Measurements from ENCODE around the gene ZNF787.

The ZNF787 gene

GRCh38 chr19:56115490-56115889 lies 5.6 kb downstream of the ZNF787 start:
- H2AFZ ChIP-seq (ENCODE audit: low read depth, low read length), result no peak overlapping the region
- H3K79me2 ChIP-seq (ENCODE audit: insufficient read depth, low read length), result peaks cover 95% of the 10 kb centered on the region
- peaks cover 70% of the 10 kb centered on the region for H4K20me1 ChIP-seq (ENCODE audit: insufficient read depth, low read length)
- no peaks in the 10 kb centered on the region for H3K27me3 ChIP-seq (ENCODE audit: insufficient read depth, low read length, poor library complexity)
- peaks cover 10% of the 10 kb centered on the region; the same call in 1 of the 2 replicates for H3K36me3 ChIP-seq (ENCODE audit: insufficient read depth, low read length)
- no peak for TF ChIP-seq EZH2 (IDR thresholded peaks at IDR 0.05; ENCODE audit: borderline replicate concordance, low read depth, low read length, severe bottlenecking)
- TF ChIP-seq, protein P1, sequence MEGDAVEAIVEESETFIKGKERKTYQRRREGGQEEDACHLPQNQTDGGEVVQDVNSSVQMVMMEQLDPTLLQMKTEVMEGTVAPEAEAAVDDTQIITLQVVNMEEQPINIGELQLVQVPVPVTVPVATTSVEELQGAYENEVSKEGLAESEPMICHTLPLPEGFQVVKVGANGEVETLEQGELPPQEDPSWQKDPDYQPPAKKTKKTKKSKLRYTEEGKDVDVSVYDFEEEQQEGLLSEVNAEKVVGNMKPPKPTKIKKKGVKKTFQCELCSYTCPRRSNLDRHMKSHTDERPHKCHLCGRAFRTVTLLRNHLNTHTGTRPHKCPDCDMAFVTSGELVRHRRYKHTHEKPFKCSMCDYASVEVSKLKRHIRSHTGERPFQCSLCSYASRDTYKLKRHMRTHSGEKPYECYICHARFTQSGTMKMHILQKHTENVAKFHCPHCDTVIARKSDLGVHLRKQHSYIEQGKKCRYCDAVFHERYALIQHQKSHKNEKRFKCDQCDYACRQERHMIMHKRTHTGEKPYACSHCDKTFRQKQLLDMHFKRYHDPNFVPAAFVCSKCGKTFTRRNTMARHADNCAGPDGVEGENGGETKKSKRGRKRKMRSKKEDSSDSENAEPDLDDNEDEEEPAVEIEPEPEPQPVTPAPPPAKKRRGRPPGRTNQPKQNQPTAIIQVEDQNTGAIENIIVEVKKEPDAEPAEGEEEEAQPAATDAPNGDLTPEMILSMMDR (IDR thresholded peaks at IDR 0.05; ENCODE audit: borderline replicate concordance, extremely low read depth, low read length, poor library complexity, severe bottlenecking), result no peak
- H3K4me1 ChIP-seq (ENCODE audit: insufficient read depth, low read length), result peaks cover 20% of the 10 kb centered on the region
- no peak overlapping the region for H3K9ac ChIP-seq (ENCODE audit: low read depth, low read length)
- ATAC-seq (ENCODE audit: insufficient read depth, low read depth), result no peak
- H3K4me2 ChIP-seq (ENCODE audit: insufficient read depth, low read length), result no peak overlapping the region
- H3K9me3 ChIP-seq (ENCODE audit: insufficient read depth, low read length, severe bottlenecking), result no peaks in the 10 kb centered on the region
- no peak overlapping the region for H3K4me3 ChIP-seq (ENCODE audit: low read depth in 1 of 2, low read length in 2 of 2)
- DNase-seq, result no peak
- no peak overlapping the region for H3K27ac ChIP-seq (ENCODE audit: low read length)

- no peak overlapping the region for H2AFZ ChIP-seq (ENCODE audit: low read depth, low read length)
- peaks cover 71% of the 10 kb centered on the region for H4K20me1 ChIP-seq (ENCODE audit: insufficient read depth, low read length)
- no peak for DNase-seq
- H3K9ac ChIP-seq (ENCODE audit: low read depth, low read length), result no peak overlapping the region
- peaks cover 10% of the 10 kb centered on the region; the same call in 1 of the 2 replicates for H3K36me3 ChIP-seq (ENCODE audit: insufficient read depth, low read length)
- H3K4me1 ChIP-seq (ENCODE audit: insufficient read depth, low read length), result peaks cover 13% of the 10 kb centered on the region
- ATAC-seq (ENCODE audit: insufficient read depth, low read depth), result no peak
- peaks cover 93% of the 10 kb centered on the region for H3K79me2 ChIP-seq (ENCODE audit: insufficient read depth, low read length)
- H3K27me3 ChIP-seq (ENCODE audit: insufficient read depth, low read length, poor library complexity), result no peaks in the 10 kb centered on the region
- no peaks in the 10 kb centered on the region for H3K9me3 ChIP-seq (ENCODE audit: insufficient read depth, low read length, severe bottlenecking)
- H3K27ac ChIP-seq (ENCODE audit: low read length), result no peak overlapping the region
- TF ChIP-seq, protein P1 (IDR thresholded peaks at IDR 0.05; ENCODE audit: borderline replicate concordance, extremely low read depth, low read length, poor library complexity, severe bottlenecking), result no peak
- TF ChIP-seq EZH2 (IDR thresholded peaks at IDR 0.05; ENCODE audit: borderline replicate concordance, low read depth, low read length, severe bottlenecking), result no peak
- H3K4me3 ChIP-seq (ENCODE audit: low read depth in 1 of 2, low read length in 2 of 2), result no peak overlapping the region
- H3K4me2 ChIP-seq (ENCODE audit: insufficient read depth, low read length), result no peak overlapping the region
These were observed 6.4 kb downstream of the ZNF787 start for GRCh38 chr19:56114778-56115110.

GRCh38 chr19:56114051-56114777 lies 6.9 kb downstream of the ZNF787 start:
- H3K4me1 ChIP-seq (ENCODE audit: insufficient read depth, low read length), result peaks cover 8% of the 10 kb centered on the region
- TF ChIP-seq, protein P1 (IDR thresholded peaks at IDR 0.05; ENCODE audit: borderline replicate concordance, extremely low read depth, low read length, poor library complexity, severe bottlenecking), result no peak
- H3K9me3 ChIP-seq (ENCODE audit: insufficient read depth, low read length, severe bottlenecking), result no peaks in the 10 kb centered on the region
- peaks cover 10% of the 10 kb centered on the region; the same call in 1 of the 2 replicates for H3K36me3 ChIP-seq (ENCODE audit: insufficient read depth, low read length)
- no peak overlapping the region for H3K9ac ChIP-seq (ENCODE audit: low read depth, low read length)
- ATAC-seq (ENCODE audit: insufficient read depth, low read depth) (no peak), DNase-seq (no peak)
- H2AFZ ChIP-seq (ENCODE audit: low read depth, low read length), result no peak overlapping the region
- no peak overlapping the region for H3K27ac ChIP-seq (ENCODE audit: low read length)
- no peak overlapping the region for H3K4me3 ChIP-seq (ENCODE audit: low read depth in 1 of 2, low read length in 2 of 2)
- H3K27me3 ChIP-seq (ENCODE audit: insufficient read depth, low read length, poor library complexity), result no peaks in the 10 kb centered on the region
- H4K20me1 ChIP-seq (ENCODE audit: insufficient read depth, low read length), result peaks cover 72% of the 10 kb centered on the region
- H3K79me2 ChIP-seq (ENCODE audit: insufficient read depth, low read length), result peaks cover 92% of the 10 kb centered on the region
- no peak overlapping the region for H3K4me2 ChIP-seq (ENCODE audit: insufficient read depth, low read length)
